Ovary (tissue), 3 donors: ENCODE results near the gene SLC38A10.

Experiments
- EP300 ChIP-seq: sonication (generic); formaldehyde crosslinking; IDR thresholded peaks from one replicate; pipeline ENCODE4 v1.6.1; 2017; ENCODE audit warnings: antibody characterized with exemption
- POLR2A ChIP-seq: fragments of 450-650 bp; IDR thresholded peaks from one replicate; pipeline ENCODE4 v1.6.1; 2017; ENCODE audit warnings: antibody characterized with exemption, mild to moderate bottlenecking, moderate library complexity
- TF ChIP-seq, protein P1 (sequence below), 3 donors: fragments of 450-650 bp in 2 of 3; fragments of 200-600 bp in 1 of 3; IDR thresholded peaks; one replicate each; pipeline versions ENCODE4 v1.5.1 to v1.8.0; 2016 to 2022; ENCODE audit warnings: antibody characterized with exemption in 3 of 3, mild to moderate bottlenecking in 1 of 3
- donor health status: DM: no; HTN: no; CAD: no.

DNA sequence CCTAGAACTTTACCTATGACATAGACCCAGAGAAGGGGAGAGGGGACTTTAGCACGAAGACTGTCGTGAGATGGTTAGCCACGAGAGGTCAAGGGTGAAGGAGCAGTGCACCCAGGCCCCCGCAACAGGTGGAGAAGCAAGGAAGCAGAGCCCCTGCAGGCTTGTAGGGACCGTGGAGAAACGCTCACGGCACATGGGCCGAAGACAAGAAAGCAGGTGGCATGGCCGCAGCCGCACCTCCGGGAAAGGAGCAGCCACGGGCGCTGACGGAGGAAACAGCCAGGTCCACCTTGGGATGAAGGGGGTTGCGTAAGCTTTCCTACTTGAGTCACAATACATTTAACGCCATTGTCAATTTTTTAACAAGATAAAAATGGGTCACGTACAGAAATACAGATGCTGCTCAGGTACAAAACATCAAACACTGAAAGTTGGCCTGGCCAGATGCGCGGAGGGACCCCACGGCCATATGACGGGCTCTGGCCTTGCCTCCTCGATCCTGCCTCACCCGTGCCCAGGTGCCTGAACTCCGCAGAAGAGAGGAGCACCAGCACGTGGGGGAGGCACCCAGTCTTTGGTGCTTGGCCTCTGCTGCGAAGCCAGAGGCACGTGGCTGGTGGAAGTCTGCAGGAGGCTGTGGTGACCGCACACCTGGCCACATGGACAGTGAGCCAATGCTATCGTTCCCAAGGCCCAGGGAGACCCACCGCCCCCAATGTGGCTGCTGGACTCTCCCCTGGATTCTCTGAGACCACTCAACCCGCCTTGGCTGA is 21.2 kb downstream of the SLC38A10 start:
- TF ChIP-seq, protein P1, sequence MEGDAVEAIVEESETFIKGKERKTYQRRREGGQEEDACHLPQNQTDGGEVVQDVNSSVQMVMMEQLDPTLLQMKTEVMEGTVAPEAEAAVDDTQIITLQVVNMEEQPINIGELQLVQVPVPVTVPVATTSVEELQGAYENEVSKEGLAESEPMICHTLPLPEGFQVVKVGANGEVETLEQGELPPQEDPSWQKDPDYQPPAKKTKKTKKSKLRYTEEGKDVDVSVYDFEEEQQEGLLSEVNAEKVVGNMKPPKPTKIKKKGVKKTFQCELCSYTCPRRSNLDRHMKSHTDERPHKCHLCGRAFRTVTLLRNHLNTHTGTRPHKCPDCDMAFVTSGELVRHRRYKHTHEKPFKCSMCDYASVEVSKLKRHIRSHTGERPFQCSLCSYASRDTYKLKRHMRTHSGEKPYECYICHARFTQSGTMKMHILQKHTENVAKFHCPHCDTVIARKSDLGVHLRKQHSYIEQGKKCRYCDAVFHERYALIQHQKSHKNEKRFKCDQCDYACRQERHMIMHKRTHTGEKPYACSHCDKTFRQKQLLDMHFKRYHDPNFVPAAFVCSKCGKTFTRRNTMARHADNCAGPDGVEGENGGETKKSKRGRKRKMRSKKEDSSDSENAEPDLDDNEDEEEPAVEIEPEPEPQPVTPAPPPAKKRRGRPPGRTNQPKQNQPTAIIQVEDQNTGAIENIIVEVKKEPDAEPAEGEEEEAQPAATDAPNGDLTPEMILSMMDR (IDR thresholded peaks at IDR 0.05) = no peak
- TF ChIP-seq POLR2A (no peak), EP300 (no peak)
